Suprapubic skin (tissue), 3 donors: Measurements from ENCODE around the gene KCNT2.

ENCODE experiments used
- EP300 ChIP-seq: sonication (generic); formaldehyde crosslinking; IDR thresholded peaks from one replicate; pipeline ENCODE4 v1.6.1; 2017; ENCODE audit warnings: antibody characterized with exemption
- POLR2A ChIP-seq, 2 donors: fragments of 450-650 bp; IDR thresholded peaks; one replicate each; pipeline ENCODE4 v1.6.1; 2017; ENCODE audit warnings: antibody characterized with exemption in 2 of 2, mild to moderate bottlenecking in 2 of 2, moderate library complexity in 2 of 2
- TF ChIP-seq, protein P1 (sequence below), 2 donors: fragments of 200-600 bp in 1 of 2; fragments of 450-650 bp in 1 of 2; sonication (generic) in 1 of 2; IDR thresholded peaks; one replicate each; pipeline ENCODE4 v1.5.1; 2016 to 2019; ENCODE audit warnings: antibody characterized with exemption in 2 of 2, mild to moderate bottlenecking in 1 of 2, moderate library complexity in 1 of 2

DNA sequence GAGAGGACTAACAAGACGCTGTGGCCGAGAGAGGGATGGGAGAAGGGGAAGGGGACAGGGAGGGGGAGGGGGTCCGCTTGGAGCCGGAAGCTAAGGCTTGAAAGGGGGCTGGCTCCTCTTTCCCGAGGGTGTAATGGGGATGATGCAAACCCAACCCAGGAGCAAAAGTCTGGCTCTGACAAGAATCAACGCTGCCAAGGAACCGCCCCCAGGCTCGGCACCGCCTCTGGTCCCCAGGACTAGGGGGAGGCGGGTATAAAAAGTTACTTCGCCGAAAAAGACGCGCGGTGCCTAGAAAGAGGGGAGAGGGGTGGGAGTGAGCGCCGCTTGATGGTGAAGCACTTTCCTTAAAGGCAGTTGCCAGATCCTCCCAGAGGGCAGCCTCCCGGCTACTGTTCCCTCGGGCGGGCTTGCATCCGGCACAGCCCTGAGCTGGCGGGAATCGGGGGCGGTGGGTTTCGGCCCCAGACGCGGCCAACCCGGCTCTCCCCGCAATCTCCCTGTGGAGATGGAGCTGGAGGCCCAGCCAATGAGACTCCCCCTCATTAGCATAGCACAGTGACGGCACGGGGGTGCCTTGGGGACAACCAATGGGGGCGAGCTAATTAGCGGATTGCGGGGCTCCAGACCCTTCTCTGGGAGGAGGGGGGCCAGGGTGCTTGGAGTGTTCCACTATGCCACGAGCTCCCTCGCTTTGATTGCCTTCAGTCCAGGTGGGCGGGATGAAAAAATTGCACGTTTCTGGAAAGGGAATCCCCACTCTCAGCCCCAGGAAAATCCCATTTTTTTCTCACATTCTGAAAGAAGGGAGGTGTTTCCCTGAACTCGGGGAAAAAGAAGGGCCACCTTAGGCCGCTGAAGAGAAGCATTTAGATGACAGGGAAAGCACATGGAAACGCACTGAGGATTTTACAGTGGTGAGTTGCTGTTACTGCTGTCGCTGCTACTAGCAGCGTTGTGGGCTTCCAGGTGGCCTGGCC, at the start of gene KCNT2:
- TF ChIP-seq POLR2A (IDR thresholded peaks at IDR 0.05) = no peak
- TF ChIP-seq, protein P1, sequence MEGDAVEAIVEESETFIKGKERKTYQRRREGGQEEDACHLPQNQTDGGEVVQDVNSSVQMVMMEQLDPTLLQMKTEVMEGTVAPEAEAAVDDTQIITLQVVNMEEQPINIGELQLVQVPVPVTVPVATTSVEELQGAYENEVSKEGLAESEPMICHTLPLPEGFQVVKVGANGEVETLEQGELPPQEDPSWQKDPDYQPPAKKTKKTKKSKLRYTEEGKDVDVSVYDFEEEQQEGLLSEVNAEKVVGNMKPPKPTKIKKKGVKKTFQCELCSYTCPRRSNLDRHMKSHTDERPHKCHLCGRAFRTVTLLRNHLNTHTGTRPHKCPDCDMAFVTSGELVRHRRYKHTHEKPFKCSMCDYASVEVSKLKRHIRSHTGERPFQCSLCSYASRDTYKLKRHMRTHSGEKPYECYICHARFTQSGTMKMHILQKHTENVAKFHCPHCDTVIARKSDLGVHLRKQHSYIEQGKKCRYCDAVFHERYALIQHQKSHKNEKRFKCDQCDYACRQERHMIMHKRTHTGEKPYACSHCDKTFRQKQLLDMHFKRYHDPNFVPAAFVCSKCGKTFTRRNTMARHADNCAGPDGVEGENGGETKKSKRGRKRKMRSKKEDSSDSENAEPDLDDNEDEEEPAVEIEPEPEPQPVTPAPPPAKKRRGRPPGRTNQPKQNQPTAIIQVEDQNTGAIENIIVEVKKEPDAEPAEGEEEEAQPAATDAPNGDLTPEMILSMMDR (IDR thresholded peaks at IDR 0.05) = peak in 1 of 2 donors; percentile 2
- TF ChIP-seq EP300 = no peak
